ENCODE data around the gene RPL22L1.
"Not testable (repeated sequence)": the region's sequence is repeated elsewhere in the genome, so short reads cannot be mapped to it uniquely, and the experiment has no call there.

Gene RPL22L1

GRCh38 chr3:170869645-170870593 lies at the start of gene RPL22L1:
Gene RPL22L1 (minus strand): TSS chr3:170870195. CDS start chr3:170870167, 28 bp downstream.
- peak; percentile 96 for DNase-seq

- no peak for DNase-seq
Observed at GRCh38 chr3:170918715-170919114, 48.7 kb upstream of the RPL22L1 start.

- no peak for DNase-seq
Observed at GRCh38 chr3:170914690-170915089, 44.7 kb upstream of the RPL22L1 start.

GRCh38 chr3:170914212-170914611 lies 44.2 kb upstream of the RPL22L1 start:
- no peak for DNase-seq

GRCh38 chr3:170911051-170911450 lies 41.1 kb upstream of the RPL22L1 start:
- no peak for DNase-seq

GRCh38 chr3:170910542-170910941 lies 40.5 kb upstream of the RPL22L1 start:
- DNase-seq = no peak

GRCh38 chr3:170909129-170909903 lies 39.3 kb upstream of the RPL22L1 start:
- no peak for DNase-seq

- peak; percentile 94 for DNase-seq
Observed at GRCh38 chr3:170908235-170909116, 38.5 kb upstream of the RPL22L1 start, which contains the start of gene EIF5A2. Gene EIF5A2 (minus strand): TSS chr3:170908637. CDS start chr3:170907806, 831 bp downstream.

- DNase-seq = peak; percentile 18
Observed at GRCh38 chr3:170907637-170908234, 37.7 kb upstream of the RPL22L1 start.

- no peak for DNase-seq
Observed at GRCh38 chr3:170905862-170906261, 35.9 kb upstream of the RPL22L1 start.

- DNase-seq = no peak
Observed at GRCh38 chr3:170903123-170903522, 33.1 kb upstream of the RPL22L1 start.

- DNase-seq = no peak
Observed at GRCh38 chr3:170899455-170899854, 29.5 kb upstream of the RPL22L1 start.

GRCh38 chr3:170897978-170898377 lies 28.0 kb upstream of the RPL22L1 start:
- DNase-seq = no peak

- DNase-seq = not testable (repeated sequence)
Observed at GRCh38 chr3:170897199-170897598, 27.2 kb upstream of the RPL22L1 start.

GRCh38 chr3:170896781-170897180 lies 26.8 kb upstream of the RPL22L1 start:
- DNase-seq = no peak

- not testable (repeated sequence) for DNase-seq
Observed at GRCh38 chr3:170896333-170896732, 26.3 kb upstream of the RPL22L1 start.

- no peak for DNase-seq
Observed at GRCh38 chr3:170893895-170894294, 23.9 kb upstream of the RPL22L1 start.

GRCh38 chr3:170889630-170890029 lies 19.6 kb upstream of the RPL22L1 start:
- peak; percentile 47 for DNase-seq

GRCh38 chr3:170889132-170889531 lies 19.1 kb upstream of the RPL22L1 start:
- no peak for DNase-seq

- not testable (repeated sequence) for DNase-seq
Observed at GRCh38 chr3:170884109-170884930, 14.3 kb upstream of the RPL22L1 start.

GRCh38 chr3:170878688-170879087 lies 8.7 kb upstream of the RPL22L1 start:
- DNase-seq = not testable (repeated sequence)

Measured in right hindlimb (tissue), 1 donor.